Stimulated activated effector memory CD8-positive, alpha-beta T cell treated with anti-CD3 and anti-CD28 coated beads, Interleukin-12 subunit alpha, Interleukin-12 subunit beta, amount 100 ng/mL, for 72 hours (primary cell): ENCODE data around the gene CCDC142.
A peak's percentile ranks its signal among the peaks of the same experiment; 100 is the strongest.
"Not testable (repeated sequence)": the region's sequence is repeated elsewhere in the genome, so short reads cannot be mapped to it uniquely, and the experiment has no call there.

Experiments
- ATAC-seq: fragments of 150-1000 bp; cut with Tn5 transposase; 2 replicates; pipeline ENCODE4 v1.10.0; 2021
- DNase-seq, 2 donors: peaks; one replicate each; pipeline ENCODE4 v3.0.0; 2021 to 2022; ENCODE audit warnings: low spot score in 2 of 2
- H3K27ac Mint-ChIP-seq: one replicate; pipeline ENCODE4 v1.8.0; 2022; ENCODE audit warnings: mild to moderate bottlenecking, mixed read lengths
- H3K36me3 Mint-ChIP-seq: one replicate; pipeline ENCODE4 v1.8.0; 2022; ENCODE audit warnings: mild to moderate bottlenecking, mixed read lengths
- H3K4me1 Mint-ChIP-seq: one replicate; pipeline ENCODE4 v1.8.0; 2022; ENCODE audit warnings: mixed read lengths
- H3K4me3 Mint-ChIP-seq: one replicate; pipeline ENCODE4 v1.8.0; 2022; ENCODE audit warnings: mild to moderate bottlenecking, mixed read lengths
- H3K9me3 Mint-ChIP-seq: one replicate; pipeline ENCODE4 v1.8.0; 2022; ENCODE audit warnings: mixed read lengths

The CCDC142 gene

GRCh38 chr2:74472086-74472944, 10.5 kb downstream of the CCDC142 start, which contains the start of gene MRPL53:
Gene MRPL53, minus strand, starts transcription at chr2:74472680. Its CDS starts 20 bp downstream, at chr2:74472660.
- H3K36me3 Mint-ChIP-seq = peaks cover 57% of the 10 kb centered on the region
- DNase-seq (peak; percentile 88 to 97), ATAC-seq (peak; percentile 96)
- H3K4me1 Mint-ChIP-seq = peaks cover 27% of the 10 kb centered on the region
- H3K4me3 Mint-ChIP-seq = peak within 1 kb of the TSS; percentile 97
- H3K9me3 Mint-ChIP-seq = no peaks in the 10 kb centered on the region
- peak within 1 kb of the TSS; percentile 97 for H3K27ac Mint-ChIP-seq

DNA sequence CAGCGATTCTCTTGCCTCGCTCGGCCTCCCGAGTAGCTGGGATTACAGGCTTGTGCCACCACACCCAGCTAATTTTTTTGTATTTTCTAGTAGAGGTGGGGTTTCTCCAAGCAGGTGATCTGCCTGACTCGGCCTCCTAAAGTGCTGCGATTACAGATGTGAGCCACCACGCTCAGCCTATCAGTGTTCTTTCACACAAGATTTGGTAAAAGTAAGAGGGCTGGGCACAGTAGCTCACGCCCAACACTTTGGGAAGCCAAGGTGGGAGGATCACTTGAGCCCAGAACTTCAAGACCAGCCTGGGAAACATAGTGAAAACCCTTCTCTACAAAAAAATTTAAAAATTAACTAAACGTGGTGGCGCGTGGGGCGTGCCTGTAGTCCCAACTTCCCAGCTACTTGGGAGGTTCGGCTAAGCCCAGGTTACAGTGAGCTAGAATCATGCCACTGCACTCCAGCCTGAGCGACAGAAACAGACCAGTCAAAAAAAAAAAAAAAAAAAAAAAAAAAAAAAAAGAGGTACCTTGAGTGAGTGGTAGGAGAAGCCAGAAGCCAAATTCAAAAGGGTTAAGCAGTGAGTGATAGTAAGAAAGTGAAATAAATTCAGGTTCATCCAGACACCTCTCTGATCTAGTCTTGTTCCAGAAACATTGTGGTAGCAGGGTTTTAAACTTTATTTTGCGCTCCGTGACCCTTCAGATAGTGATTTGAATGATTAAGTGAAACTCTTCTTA, 11.3 kb downstream of the CCDC142 start:
- Mint-ChIP-seq H3K4me3 (peak overlapping the region; percentile 97), H3K27ac (peak overlapping the region; percentile 97), H3K4me1 (peaks cover 27% of the 10 kb centered on the region), H3K36me3 (peaks cover 56% of the 10 kb centered on the region), H3K9me3 (no peaks in the 10 kb centered on the region)
- ATAC-seq (peak; percentile 4), DNase-seq (no peak)

DNA sequence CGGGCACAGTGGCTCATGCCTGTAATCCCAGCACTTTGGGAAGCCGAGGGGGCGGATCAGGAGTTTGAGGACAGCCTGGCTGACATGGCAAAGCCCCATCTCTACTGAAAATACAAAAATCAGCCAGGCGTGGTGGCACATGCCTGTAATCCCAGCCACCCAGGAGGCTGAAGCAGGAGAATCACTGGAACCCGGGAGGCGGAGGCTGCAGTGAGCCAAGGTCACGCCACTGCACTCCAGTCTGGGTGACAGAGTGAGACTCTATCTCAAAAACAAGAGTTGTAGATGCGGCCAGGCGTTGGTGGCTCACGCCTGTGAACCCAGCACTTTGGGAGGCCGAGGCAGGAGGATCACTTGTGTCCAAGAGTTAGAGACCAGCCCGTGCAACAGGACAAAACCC, 12.1 kb downstream of the CCDC142 start:
- Mint-ChIP-seq H3K4me3 (peak overlapping the region; percentile 97), H3K36me3 (peaks cover 56% of the 10 kb centered on the region), H3K27ac (peak overlapping the region; percentile 83), H3K4me1 (peaks cover 27% of the 10 kb centered on the region)
- not testable (repeated sequence) for DNase-seq, ATAC-seq, H3K9me3 Mint-ChIP-seq

DNA sequence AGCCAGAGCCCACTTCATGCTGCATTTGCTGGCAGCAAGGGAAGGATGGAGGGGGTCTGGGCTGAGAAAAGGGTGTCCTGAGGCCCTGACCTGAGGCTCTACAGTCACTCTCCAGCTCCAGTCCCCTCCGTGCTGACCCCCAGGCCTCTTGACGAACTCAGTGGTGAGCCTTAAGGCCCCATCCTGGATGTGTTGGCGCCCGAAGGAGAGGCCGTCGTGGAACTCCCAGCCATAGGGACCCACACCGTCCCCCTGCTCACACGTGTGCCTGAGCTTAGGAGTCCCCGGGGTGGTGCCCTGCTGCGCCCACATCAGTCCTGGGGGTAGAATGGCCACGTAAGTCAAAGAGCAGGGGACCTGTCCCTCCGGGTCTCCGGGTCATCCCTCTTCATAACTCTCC, 18.4 kb downstream of the CCDC142 start:
- DNase-seq (no peak), ATAC-seq (no peak)
- Mint-ChIP-seq H3K9me3 (no peaks in the 10 kb centered on the region), H3K36me3 (peaks cover 51% of the 10 kb centered on the region), H3K4me1 (peaks cover 25% of the 10 kb centered on the region), H3K4me3 (peak overlapping the region; percentile 97), H3K27ac (peak overlapping the region; percentile 98)

DNA sequence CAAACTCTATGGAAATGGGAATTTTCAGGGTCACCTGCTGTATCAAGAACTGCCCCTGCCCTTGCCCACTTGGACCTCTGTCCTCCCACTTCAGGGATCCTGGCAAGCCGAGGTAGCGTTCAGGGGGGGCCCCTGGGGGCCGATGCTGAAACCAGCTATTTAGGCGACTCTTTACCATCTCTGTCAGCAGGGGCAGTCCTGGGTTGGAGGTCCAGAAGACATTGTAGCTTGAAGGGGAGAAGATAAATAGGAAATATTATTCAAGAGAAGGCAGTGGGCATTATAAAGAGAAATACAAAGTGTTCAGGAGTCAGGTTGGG, 20.1 kb downstream of the CCDC142 start:
- H3K9me3 Mint-ChIP-seq = no peaks in the 10 kb centered on the region
- H3K4me1 Mint-ChIP-seq = peaks cover 40% of the 10 kb centered on the region
- H3K4me3 Mint-ChIP-seq = peak overlapping the region; percentile 97
- peak overlapping the region; percentile 86 for H3K27ac Mint-ChIP-seq
- peaks cover 68% of the 10 kb centered on the region for H3K36me3 Mint-ChIP-seq
- ATAC-seq = no peak
- no peak for DNase-seq

DNA sequence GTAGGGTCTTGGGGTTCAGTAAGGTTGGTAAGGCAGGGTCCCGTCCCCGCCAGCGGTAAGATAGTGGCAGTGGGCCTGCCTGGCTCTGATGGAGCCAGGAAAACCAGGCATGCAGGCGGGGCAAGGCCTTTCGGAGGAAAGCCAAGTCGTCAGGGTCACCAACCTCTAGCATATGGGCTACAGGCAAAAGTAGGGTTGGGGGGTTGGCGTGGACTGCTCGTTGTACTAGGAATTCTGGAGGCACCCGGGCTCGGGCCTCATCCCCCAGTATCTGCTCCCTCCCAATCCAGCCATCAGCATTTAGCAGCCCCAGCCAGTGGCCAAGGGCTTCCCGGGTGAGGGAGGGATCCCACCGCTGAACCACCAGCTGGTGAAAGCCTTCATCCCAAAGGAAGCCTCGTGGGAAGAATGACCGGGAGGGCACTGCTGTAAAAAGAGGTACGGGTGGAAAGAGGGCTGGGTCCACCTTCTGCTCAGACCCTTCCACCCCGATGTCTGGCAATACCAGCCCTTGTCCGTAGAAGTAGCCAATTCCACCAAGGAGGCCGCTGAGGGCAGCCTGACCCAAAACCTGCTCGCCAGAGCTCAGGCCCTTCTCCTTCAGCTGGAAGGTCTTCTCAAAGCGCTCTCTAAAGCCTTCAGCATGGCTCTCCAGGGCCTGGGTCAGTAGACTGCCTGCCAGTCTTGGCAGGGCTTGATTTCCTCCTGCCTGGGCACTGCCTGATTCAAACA, 20.6 kb downstream of the CCDC142 start:
- peaks cover 73% of the 10 kb centered on the region for H3K36me3 Mint-ChIP-seq
- no peak for DNase-seq
- no peak for ATAC-seq
- peak overlapping the region; percentile 86 for H3K27ac Mint-ChIP-seq
- H3K4me3 Mint-ChIP-seq = peak overlapping the region; percentile 97
- no peaks in the 10 kb centered on the region for H3K9me3 Mint-ChIP-seq
- peaks cover 45% of the 10 kb centered on the region for H3K4me1 Mint-ChIP-seq

DNA sequence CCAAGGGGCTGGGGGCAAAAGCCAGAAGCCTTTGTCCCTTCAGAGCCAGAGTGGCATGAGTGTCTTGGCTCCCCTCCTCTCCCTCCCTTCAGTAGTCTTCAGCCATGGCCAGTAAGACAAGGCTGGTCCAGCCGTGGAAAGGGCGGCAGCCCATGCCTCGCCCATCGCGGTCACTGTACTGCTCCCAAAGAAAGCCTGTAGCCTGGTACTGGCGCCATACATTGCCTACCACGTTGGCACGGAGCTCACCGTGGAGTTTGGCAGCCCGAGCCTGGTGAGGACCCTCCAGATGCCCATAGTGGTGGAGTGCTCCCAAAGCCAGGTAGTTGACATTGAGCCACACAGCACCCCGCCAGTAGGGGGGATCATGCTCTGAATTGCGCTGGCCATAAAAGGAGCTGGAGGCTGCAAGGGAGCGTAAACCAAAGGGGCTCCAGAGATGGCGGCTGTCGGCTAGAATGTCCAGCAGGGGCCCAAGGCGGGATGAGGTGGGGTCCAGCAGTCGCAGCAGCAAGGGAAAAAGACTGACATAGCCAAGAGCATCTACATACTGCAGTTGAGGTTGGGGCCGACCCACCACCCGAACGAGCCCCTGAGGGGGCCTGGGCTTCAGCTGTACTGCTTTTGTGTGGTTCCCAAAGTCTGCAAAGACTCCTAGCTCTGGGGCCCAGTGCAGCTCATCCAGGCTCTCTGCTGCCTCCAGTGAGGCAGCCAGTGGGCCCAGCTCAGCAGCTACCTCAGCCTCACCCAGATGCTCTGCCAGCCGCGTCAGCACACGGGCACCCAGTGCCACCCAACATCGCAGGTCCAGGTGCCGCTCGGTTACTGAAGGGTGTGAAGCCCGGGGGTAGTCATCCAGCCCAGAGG, 21.4 kb downstream of the CCDC142 start:
- Mint-ChIP-seq H3K4me3 (no peak overlapping the region), H3K9me3 (no peaks in the 10 kb centered on the region), H3K4me1 (peaks cover 53% of the 10 kb centered on the region), H3K36me3 (peaks cover 81% of the 10 kb centered on the region), H3K27ac (no peak overlapping the region)
- no peak for ATAC-seq
- no peak for DNase-seq

DNA sequence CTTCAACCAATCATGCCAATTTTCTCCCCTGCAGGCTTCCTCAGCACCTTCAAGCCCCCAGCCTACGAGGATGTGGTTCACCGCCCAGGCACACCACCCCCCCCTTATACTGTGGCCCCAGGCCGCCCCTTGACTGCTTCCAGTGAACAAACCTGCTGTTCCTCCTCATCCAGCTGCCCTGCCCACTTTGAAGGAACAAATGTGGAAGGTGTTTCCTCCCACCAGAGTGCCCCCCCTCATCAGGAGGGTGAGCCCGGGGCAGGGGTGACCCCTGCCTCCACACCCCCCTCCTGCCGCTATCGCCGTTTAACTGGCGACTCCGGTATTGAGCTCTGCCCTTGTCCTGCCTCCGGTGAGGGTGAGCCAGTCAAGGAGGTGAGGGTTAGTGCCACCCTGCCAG, 22.6 kb downstream of the CCDC142 start:
- H3K36me3 Mint-ChIP-seq = peaks cover 91% of the 10 kb centered on the region
- peaks cover 66% of the 10 kb centered on the region for H3K4me1 Mint-ChIP-seq
- not testable (repeated sequence) for H3K9me3 Mint-ChIP-seq, ATAC-seq, DNase-seq
- peak overlapping the region; percentile 98 for H3K4me3 Mint-ChIP-seq
- peak overlapping the region; percentile 97 for H3K27ac Mint-ChIP-seq

DNA sequence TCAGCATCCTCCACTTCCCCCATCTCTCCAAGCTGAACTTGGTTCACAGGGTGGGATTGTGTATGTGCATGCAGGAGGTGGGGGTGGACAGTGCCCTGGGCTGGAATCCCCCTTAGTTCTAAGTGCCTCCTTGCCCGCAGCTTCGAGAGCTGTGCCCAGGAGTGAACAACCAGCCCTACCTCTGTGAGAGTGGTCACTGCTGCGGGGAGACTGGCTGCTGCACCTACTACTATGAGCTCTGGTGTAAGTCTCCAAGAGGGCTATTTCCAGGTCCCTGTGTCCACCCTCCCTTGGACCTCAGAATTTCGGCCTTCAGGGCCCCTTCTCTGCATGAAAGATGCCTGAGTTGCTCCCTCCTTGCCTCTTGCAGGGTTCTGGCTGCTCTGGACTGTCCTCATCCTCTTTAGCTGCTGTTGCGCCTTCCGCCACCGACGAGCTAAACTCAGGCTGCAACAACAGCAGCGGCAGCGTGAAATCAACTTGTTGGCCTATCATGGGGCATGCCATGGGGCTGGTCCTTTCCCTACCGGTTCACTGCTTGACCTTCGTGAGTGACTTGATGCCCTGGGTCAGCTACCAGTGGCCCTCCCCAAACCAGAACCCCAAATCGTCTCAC, 23.2 kb downstream of the CCDC142 start:
- peak overlapping the region; percentile 97 for H3K27ac Mint-ChIP-seq
- H3K9me3 Mint-ChIP-seq, ATAC-seq, DNase-seq: not testable (repeated sequence)
- H3K36me3 Mint-ChIP-seq = peaks cover 91% of the 10 kb centered on the region
- peak overlapping the region; percentile 98 for H3K4me3 Mint-ChIP-seq
- peaks cover 71% of the 10 kb centered on the region for H3K4me1 Mint-ChIP-seq

GRCh38 chr2:74458938-74459363, 23.8 kb downstream of the CCDC142 start:
- ATAC-seq = no peak
- DNase-seq = no peak
- Mint-ChIP-seq H3K4me1 (peaks cover 76% of the 10 kb centered on the region), H3K36me3 (peaks cover 94% of the 10 kb centered on the region), H3K9me3 (no peaks in the 10 kb centered on the region), H3K4me3 (peak overlapping the region; percentile 98), H3K27ac (peak overlapping the region; percentile 97)

DNA sequence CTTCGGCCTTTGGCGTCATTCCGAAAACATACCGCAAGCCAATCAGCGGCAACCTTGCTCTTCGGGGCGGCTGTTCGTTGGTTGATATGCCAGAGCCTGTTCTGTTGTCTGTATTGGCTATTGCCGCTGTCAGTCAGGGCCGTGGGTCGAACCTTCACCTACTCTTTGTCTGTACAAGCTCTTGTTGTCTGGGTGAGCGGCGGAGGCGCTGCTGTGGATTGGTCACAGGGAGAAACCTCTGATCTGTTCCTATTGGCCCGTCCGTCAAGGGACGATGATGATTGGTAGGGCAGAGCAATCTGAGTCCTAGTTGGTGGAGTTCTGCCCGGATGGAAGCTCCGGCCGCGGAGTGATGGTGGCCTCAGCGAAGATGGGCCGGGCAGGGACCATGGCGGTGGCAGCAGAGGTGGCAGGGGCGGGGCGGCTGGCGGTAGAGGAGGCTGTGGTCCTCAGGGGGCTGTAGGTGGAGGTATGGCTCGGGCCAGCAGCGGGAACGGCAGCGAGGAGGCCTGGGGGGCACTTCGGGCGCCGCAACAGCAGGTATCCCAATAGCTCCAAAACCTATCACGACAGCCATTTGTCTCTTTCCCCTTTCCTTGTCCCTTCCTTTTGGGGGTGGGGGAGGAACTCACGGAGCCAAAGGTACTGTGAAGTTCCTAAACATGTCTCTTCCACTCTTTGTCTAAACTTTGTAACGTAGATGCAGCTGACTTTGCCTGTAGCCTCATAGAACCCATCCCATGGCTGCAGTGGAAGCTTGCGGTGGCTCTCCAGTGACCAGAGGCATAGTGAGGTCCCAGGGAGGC, 24.5 kb downstream of the CCDC142 start, which contains the start of gene WBP1:
Gene WBP1 (plus strand): TSS at position 307 of the 806 bp plus-strand sequence. CDS start 165 bp downstream, at position 472.
- DNase-seq (peak; percentile 88 to 99), ATAC-seq (peak; percentile 89)
- Mint-ChIP-seq H3K4me1 (peaks cover 76% of the 10 kb centered on the region), H3K36me3 (peaks cover 89% of the 10 kb centered on the region), H3K4me3 (peak within 1 kb of the TSS; percentile 98), H3K27ac (peak within 1 kb of the TSS; percentile 97), H3K9me3 (no peaks in the 10 kb centered on the region)

- Mint-ChIP-seq H3K4me3 (peak overlapping the region; percentile 98), H3K27ac (peak overlapping the region; percentile 97), H3K4me1 (peaks cover 76% of the 10 kb centered on the region), H3K36me3 (peaks cover 83% of the 10 kb centered on the region), H3K9me3 (no peaks in the 10 kb centered on the region)
- DNase-seq = peak; percentile 79 to 93
- peak; percentile 61 for ATAC-seq
Observed at GRCh38 chr2:74457549-74458131, 25.2 kb downstream of the CCDC142 start.

DNA sequence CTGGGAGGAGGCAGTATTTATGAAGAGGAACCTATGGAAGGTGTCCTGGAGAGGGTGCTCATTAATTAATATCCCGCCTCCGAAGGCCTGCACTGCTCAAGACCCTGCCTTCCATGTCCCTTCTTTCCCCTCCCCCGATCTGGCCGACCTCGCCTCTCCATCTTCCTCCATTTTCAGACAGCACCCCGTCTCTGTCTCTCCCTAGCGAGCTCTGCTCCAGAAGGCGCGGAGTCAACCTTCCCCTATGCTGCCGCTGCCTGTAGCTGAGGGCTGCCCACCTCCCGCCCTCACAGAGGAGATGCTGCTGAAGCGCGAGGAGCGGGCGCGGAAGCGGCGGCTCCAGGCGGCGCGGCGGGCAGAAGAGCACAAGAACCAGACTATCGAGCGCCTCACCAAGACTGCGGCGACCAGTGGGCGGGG, 25.7 kb downstream of the CCDC142 start:
- peaks cover 78% of the 10 kb centered on the region for H3K36me3 Mint-ChIP-seq
- no peaks in the 10 kb centered on the region for H3K9me3 Mint-ChIP-seq
- H3K4me3 Mint-ChIP-seq = peak overlapping the region; percentile 98
- peaks cover 78% of the 10 kb centered on the region for H3K4me1 Mint-ChIP-seq
- no peak for ATAC-seq
- peak overlapping the region; percentile 97 for H3K27ac Mint-ChIP-seq
- peak in 1 of 2 donors; percentile 74 for DNase-seq
